Endothelial cell of umbilical vein (primary cell): ENCODE results near the gene ZNF184. TPM values are rescaled to one million over a fixed set of nuclear protein-coding genes. Genes with fewer than 3 reads are reported as not detected.

Source experiments
- BruUV-seq: library from RNA; stranded (reverse); fragments of 400-500 nt; replicated peaks from 2 replicates; lab custom pipeline; 2021; lab: Mats Ljungman, UMichigan
- CTCF ChIA-PET: fragments of 300-600, 350-600 bp; sonication (Branson Sonifier 250); formaldehyde crosslinking; loops from one replicate; lab custom pipeline; 2021; ENCODE audit warnings: antibody characterized with exemption, inconsistent platforms; lab: Charles Lee
- POLR2A ChIA-PET: fragments of 300-600, 350-600 bp; sonication (Branson Sonifier 250); formaldehyde crosslinking; loops from one replicate; lab custom pipeline; 2021; ENCODE audit warnings: antibody characterized with exemption, inconsistent platforms; lab: Charles Lee
- DNase-seq: peaks from one replicate; pipeline ENCODE4 v3.0.0-alpha.2; 2011; ENCODE audit warnings: low read depth, low spot score
- FAIRE-seq: peaks from 2 replicates; lab custom pipeline; 2011; peaks lifted over from hg19 to GRCh38; lab: Jason Lieb, UNC
- H2AFZ ChIP-seq: 2 replicates; pipeline ENCODE4 v1.6.0; 2012; ENCODE audit warnings: low read depth, low read length, control low read depth, inconsistent platforms
- H3K27ac ChIP-seq: 2 replicates; pipeline ENCODE4 v1.5.1; 2011; ENCODE audit warnings: low read depth, mild to moderate bottlenecking, control low read depth, low read length, moderate library complexity; ENCODE audit not compliant: insufficient read depth
- H3K27me3 ChIP-seq, 2 experiments: 2 replicates each; pipeline versions ENCODE4 v1.6.0 to v1.6.1; 2011; ENCODE audit warnings: low read length in 2 of 2, mixed read lengths in 1 of 2; ENCODE audit not compliant: control insufficient read depth in 2 of 2, insufficient read depth in 2 of 2
- H3K36me3 ChIP-seq, 2 experiments: 2 replicates in 1 of 2; 3 replicates in 1 of 2; pipeline ENCODE4 v1.5.1; 2011; ENCODE audit warnings: low read length in 2 of 2, mild to moderate bottlenecking in 1 of 2, moderate library complexity in 1 of 2; ENCODE audit not compliant: control insufficient read depth in 2 of 2, insufficient read depth in 2 of 2; ENCODE audit errors: extremely low read depth in 1 of 2
- H3K4me1 ChIP-seq: 3 replicates; pipeline ENCODE4 v1.5.1; 2011; ENCODE audit warnings: mild to moderate bottlenecking, low read length; ENCODE audit not compliant: control insufficient read depth, insufficient read depth; ENCODE audit errors: extremely low read depth
- H3K4me2 ChIP-seq: 2 replicates; pipeline ENCODE4 v1.6.1; 2011; ENCODE audit warnings: low read length, control low read depth, mixed read lengths; ENCODE audit not compliant: insufficient read depth
- H3K4me3 ChIP-seq, 3 experiments: fragments of 200-600 bp in 1 of 3; sonication (generic), shearing (Covaris generic) in 1 of 3; replicated peaks in 1 of 3; 2 replicates each; pipeline ENCODE4 v1.5.1; 2011 to 2016; ENCODE audit warnings: control low read depth in 3 of 3, low read length in 3 of 3, mild to moderate bottlenecking in 2 of 3, inconsistent platforms in 1 of 3, low read depth in 1 of 3, moderate library complexity in 1 of 3; ENCODE audit not compliant: insufficient read depth in 1 of 3
- H3K79me2 ChIP-seq: 2 replicates; pipeline ENCODE4 v1.6.0; 2012; ENCODE audit warnings: low read length, inconsistent platforms; ENCODE audit not compliant: control insufficient read depth, insufficient read depth
- H3K9ac ChIP-seq: replicated peaks from 2 replicates; pipeline ENCODE3; 2011; ENCODE audit warnings: low read length, control low read depth; ENCODE audit not compliant: insufficient read depth; ENCODE audit errors: extremely low read depth
- H3K9me1 ChIP-seq: replicated peaks from 3 replicates; pipeline ENCODE4 v1.6.0; 2011; ENCODE audit warnings: mild to moderate bottlenecking, low read length; ENCODE audit not compliant: control insufficient read depth, insufficient read depth; ENCODE audit errors: extremely low read depth
- H3K9me3 ChIP-seq: replicated peaks from 2 replicates; pipeline ENCODE4 v1.5.1; 2012; ENCODE audit warnings: low read length, inconsistent platforms; ENCODE audit not compliant: control insufficient read depth, insufficient read depth
- H4K20me1 ChIP-seq: replicated peaks from 2 replicates; pipeline ENCODE3; 2011; ENCODE audit warnings: mild to moderate bottlenecking, low read length; ENCODE audit not compliant: control insufficient read depth, insufficient read depth; ENCODE audit errors: extremely low read depth
- CTCF ChIP-seq, 2 donors: IDR thresholded peaks; 1 replicate in 1 of 2; 2 replicates in 1 of 2; pipeline ENCODE4 v1.5.1; 2011; ENCODE audit warnings: low read length in 2 of 2, mild to moderate bottlenecking in 2 of 2, moderate library complexity in 2 of 2, control low read depth in 1 of 2, inconsistent platforms in 1 of 2, low read depth in 1 of 2; ENCODE audit not compliant: insufficient read depth in 1 of 2; ENCODE audit errors: extremely low read depth in 1 of 2
- FOS ChIP-seq: IDR thresholded peaks from 2 replicates; pipeline ENCODE4 v1.6.1; 2011; ENCODE audit warnings: mild to moderate bottlenecking, low read length, moderate library complexity, borderline replicate concordance; ENCODE audit not compliant: insufficient read depth
- GATA2 ChIP-seq: IDR thresholded peaks from 2 replicates; pipeline ENCODE4 v1.7.0; 2011; ENCODE audit warnings: low read depth, mild to moderate bottlenecking, moderate library complexity, mixed read lengths, low read length; ENCODE audit not compliant: insufficient read length, insufficient read depth
- JUN ChIP-seq: IDR thresholded peaks from 2 replicates; pipeline ENCODE4 v1.6.1; 2011; ENCODE audit warnings: borderline replicate concordance, low read depth; ENCODE audit not compliant: insufficient read length, insufficient read depth
- MAX ChIP-seq: IDR thresholded peaks from 2 replicates; pipeline ENCODE4 v1.6.1; 2011; ENCODE audit not compliant: insufficient read depth, insufficient read length
- POLR2A ChIP-seq: IDR thresholded peaks from 2 replicates; pipeline ENCODE4 v1.6.1; 2012; ENCODE audit warnings: low read depth, mild to moderate bottlenecking, control low read depth, low read length
- POLR2AphosphoS5 ChIP-seq: IDR thresholded peaks from 2 replicates; pipeline ENCODE4 v1.6.1; 2012; ENCODE audit warnings: low read depth, mild to moderate bottlenecking, control low read depth, low read length, moderate library complexity; ENCODE audit not compliant: insufficient read depth
- dilution Hi-C: fragments of 300-500 bp; cut with MboI; formaldehyde crosslinking; loops from one replicate; pipeline ENCODE4 v1.15.0; 2019; ENCODE audit warnings: low sequenced_read_pairs; ENCODE audit not compliant: extremely low pct_ligation_motif_present
- intact Hi-C: fragments of 100-400 bp; cut with micrococcal nuclease; formaldehyde crosslinking; loops from one replicate; pipeline ENCODE4 v1.10.0; 2022
- polyA plus RNA-seq, 4 experiments: library from polyadenylated mRNA; depleted of rRNA in 3 of 4; stranded (reverse) in 3 of 4; unstranded in 1 of 4; fragments of >200 nt; gene quantifications; 2 replicates each; pipeline versions ENCODE4 v1.2.1 to v1.2.3, GENCODE V29; 2011 to 2012; ENCODE audit warnings: missing spikeins in 1 of 4
- total RNA-seq: library from RNA; stranded (reverse); gene quantifications from 2 replicates; pipeline ENCODE4 v1.2.3, GENCODE V29; 2021

ZNF184 gene
- total and polyA plus RNA-seq, 2 donors (not counting 3 experiments of a cell fraction or from before 2014, with no cell fraction given) = 1.6 to 6.5 TPM

GRCh38 chr6:27471365-27472115, 1.4 kb downstream of the ZNF184 start:
- peak overlapping the region; percentile 74 for H3K27ac ChIP-seq
- POLR2A ChIA-PET = no interaction called here

More at GRCh38 chr6:27471365-27472115, 1.4 kb downstream of the ZNF184 start:
- H3K27me3 ChIP-seq = peaks cover 5 to 7% of the 10 kb centered on the region in 2 experiments
- H3K4me3 ChIP-seq = peak overlapping the region; percentile 68 to 94 (median 82)
- H3K4me2 ChIP-seq = peak overlapping the region; percentile 93
- dilution Hi-C loops = no loop called here
- H4K20me1 ChIP-seq = no peaks in the 10 kb centered on the region
- peaks cover 4 to 6% of the 10 kb centered on the region in 2 experiments for H3K36me3 ChIP-seq
- H2AFZ ChIP-seq = peak overlapping the region; percentile 70
- peaks cover 9% of the 10 kb centered on the region for H3K4me1 ChIP-seq
- intact Hi-C loops = loop anchor here (1.0 to 10.0 kb wide), 7 partner anchors 48 to 1513 kb away; partner anchors contain the start of gene ZSCAN9
- BruUV-seq = no TSS peak
- H3K9me1 ChIP-seq = no peaks in the 10 kb centered on the region
- DNase-seq (no peak), FAIRE-seq (no peak)
- TF ChIP-seq CTCF (IDR thresholded peaks at IDR 0.05; ENCODE audit: extremely low read depth in 1 of 2, insufficient read depth in 1 of 2, low read depth in 1 of 2, low read length in 2 of 2) = no peak
- no peak for TF ChIP-seq MAX
- no peak for TF ChIP-seq POLR2AphosphoS5
- TF ChIP-seq POLR2A = no peak
- no peak for TF ChIP-seq GATA2
- no peak for TF ChIP-seq JUN
- TF ChIP-seq FOS = no peak
- H3K9me3 ChIP-seq = no peaks in the 10 kb centered on the region
- H3K79me2 ChIP-seq = peaks cover 7% of the 10 kb centered on the region
- CTCF ChIA-PET = interaction anchor here (0.7 to 3.4 kb wide), 2 partner anchors 281 to 294 kb away, joined by 3 to 13 read pairs; no protein-coding TSS in a partner anchor
- peak overlapping the region; percentile 86 for H3K9ac ChIP-seq
